Measurements from ENCODE around the gene KLK3.
A peak's percentile ranks its signal among the peaks of the same experiment; 100 is the strongest.

KLK3 gene

DNA sequence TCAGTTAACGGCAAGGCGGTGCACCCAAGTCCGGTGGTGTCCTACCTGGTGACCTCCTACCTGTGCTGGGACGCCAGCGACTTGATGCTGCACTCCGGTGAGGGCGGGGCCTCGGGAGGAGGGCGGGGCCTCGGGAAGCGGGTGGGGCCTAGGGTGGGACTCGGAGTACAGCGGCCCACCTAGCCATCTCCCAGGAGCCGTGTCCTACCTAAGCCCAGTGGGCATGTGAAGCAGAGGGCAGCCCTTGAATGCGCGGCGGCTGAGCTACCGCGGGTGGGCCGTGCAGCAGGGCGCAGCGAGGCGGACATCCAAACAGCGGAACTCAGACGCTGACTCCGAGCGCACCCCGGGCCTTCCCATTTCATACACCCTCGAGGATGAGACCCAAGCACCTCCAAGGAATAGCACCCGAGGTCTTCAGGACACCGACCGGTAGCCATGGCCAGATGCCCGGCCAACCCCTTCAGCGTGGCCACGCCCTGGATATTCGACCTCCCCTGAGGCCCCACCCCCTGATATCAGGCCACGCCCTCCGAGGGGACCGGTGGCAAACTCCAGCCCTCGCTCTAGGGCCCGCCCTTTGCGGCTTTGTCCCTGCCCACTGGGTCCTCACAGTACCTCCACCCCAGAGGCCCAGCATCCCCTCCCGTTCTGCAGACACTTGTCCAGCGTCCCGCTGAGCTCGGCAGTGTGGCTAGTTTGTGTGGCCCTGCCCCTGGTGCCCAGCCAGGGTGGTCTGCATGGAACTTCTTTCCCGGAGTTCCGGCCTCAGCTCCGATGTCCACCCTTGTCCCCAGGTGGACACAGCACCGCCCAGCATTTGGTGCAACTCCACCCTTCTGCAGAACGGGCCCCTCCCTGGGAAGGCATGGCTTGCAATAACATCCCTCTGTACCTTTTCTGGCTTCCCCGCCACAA is 36.5 kb upstream of the KLK3 start:
- peaks cover 98% of the 10 kb centered on the region for H3K27me3 ChIP-seq
- TF ChIP-seq, protein P1, sequence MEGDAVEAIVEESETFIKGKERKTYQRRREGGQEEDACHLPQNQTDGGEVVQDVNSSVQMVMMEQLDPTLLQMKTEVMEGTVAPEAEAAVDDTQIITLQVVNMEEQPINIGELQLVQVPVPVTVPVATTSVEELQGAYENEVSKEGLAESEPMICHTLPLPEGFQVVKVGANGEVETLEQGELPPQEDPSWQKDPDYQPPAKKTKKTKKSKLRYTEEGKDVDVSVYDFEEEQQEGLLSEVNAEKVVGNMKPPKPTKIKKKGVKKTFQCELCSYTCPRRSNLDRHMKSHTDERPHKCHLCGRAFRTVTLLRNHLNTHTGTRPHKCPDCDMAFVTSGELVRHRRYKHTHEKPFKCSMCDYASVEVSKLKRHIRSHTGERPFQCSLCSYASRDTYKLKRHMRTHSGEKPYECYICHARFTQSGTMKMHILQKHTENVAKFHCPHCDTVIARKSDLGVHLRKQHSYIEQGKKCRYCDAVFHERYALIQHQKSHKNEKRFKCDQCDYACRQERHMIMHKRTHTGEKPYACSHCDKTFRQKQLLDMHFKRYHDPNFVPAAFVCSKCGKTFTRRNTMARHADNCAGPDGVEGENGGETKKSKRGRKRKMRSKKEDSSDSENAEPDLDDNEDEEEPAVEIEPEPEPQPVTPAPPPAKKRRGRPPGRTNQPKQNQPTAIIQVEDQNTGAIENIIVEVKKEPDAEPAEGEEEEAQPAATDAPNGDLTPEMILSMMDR (IDR thresholded peaks at IDR 0.05) = no peak

DNA sequence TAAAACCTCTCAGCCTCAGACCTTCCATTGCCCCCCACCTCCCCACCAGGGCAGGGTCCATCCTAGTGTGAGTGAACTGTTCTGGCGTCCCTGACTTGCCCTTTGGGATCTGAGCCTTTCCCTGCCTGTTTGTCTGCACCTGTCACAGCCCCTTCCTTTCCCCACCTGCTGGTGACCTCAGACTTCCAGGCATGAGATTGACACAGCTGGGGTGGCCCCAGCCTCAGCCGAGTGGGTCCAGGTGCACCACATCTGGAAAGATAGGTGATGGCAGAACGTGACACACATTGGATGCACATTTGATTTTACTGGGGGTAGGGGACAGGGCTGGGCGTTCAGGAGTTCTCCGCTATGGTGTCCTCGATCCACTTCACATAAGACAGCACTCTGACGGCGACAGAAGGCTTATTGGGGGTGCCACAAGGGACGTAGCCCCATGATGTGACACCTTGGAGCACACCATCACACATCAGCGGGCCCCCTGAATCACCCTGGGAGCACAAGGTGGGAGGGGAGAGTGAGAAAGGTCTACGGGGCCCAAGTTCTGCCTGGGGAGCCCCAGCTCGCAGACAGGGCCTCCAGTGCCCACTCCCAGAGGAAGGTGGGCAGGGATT is 35.7 kb upstream of the KLK3 start:
- peaks cover 0 to 3% of the 10 kb centered on the region in 2 experiments for H3K4me1 ChIP-seq (ENCODE audit: control insufficient read depth in 1 of 2, insufficient read depth in 1 of 2, low read depth in 1 of 2, low read length in 1 of 2)
- H3K36me3 ChIP-seq = no peaks in the 10 kb centered on the region
- no peaks in the 10 kb centered on the region for H3K9me3 ChIP-seq
- H3K27ac ChIP-seq = no peak overlapping the region
- H3K27me3 ChIP-seq = peaks cover 99% of the 10 kb centered on the region
- H3K4me3 ChIP-seq (ENCODE audit: low read depth in 1 of 2, low read length in 1 of 2) = no peak overlapping the region
- TF ChIP-seq, protein P1 (IDR thresholded peaks at IDR 0.05) = no peak

More for the DNA sequence above, 36.5 kb upstream of the KLK3 start:
- Histone ChIP-seq H3K4me3 (ENCODE audit: low read depth in 1 of 2, low read length in 1 of 2) (peak overlapping the region; percentile 22 to 39), H3K9me3 (no peaks in the 10 kb centered on the region), H3K27ac (no peak overlapping the region), H3K4me1 (ENCODE audit: control insufficient read depth in 1 of 2, insufficient read depth in 1 of 2, low read depth in 1 of 2, low read length in 1 of 2) (peaks cover 0 to 3% of the 10 kb centered on the region in 2 experiments), H3K36me3 (no peaks in the 10 kb centered on the region)

DNA sequence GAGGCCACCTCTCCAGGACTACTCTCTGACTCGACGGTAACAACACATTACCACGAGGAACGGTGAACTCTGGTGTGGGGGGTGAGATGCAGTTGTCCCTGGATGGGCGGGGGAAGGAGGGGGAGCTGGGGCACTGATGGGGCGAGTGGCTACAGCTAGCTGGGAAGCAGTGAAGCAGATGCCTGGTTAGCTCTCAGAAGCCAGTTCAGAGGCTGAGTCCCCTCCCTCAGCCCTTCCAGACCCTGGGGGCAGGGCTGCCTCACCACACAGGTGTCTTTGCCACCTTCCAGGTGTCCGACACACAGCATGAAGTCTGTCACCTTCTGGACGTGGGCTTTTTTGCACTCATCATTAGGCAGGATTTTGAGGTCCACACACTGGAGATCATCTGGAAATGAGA is 35.1 kb upstream of the KLK3 start:
- H3K36me3 ChIP-seq = no peaks in the 10 kb centered on the region
- H3K9me3 ChIP-seq = no peaks in the 10 kb centered on the region
- H3K4me1 ChIP-seq (ENCODE audit: control insufficient read depth in 1 of 2, insufficient read depth in 1 of 2, low read depth in 1 of 2, low read length in 1 of 2) = peaks cover 0 to 3% of the 10 kb centered on the region in 2 experiments
- H3K27me3 ChIP-seq = peaks cover 93% of the 10 kb centered on the region
- TF ChIP-seq, protein P1 (IDR thresholded peaks at IDR 0.05) = no peak
- no peak overlapping the region for H3K27ac ChIP-seq
- no peak overlapping the region for H3K4me3 ChIP-seq (ENCODE audit: low read depth in 1 of 2, low read length in 1 of 2)

DNA sequence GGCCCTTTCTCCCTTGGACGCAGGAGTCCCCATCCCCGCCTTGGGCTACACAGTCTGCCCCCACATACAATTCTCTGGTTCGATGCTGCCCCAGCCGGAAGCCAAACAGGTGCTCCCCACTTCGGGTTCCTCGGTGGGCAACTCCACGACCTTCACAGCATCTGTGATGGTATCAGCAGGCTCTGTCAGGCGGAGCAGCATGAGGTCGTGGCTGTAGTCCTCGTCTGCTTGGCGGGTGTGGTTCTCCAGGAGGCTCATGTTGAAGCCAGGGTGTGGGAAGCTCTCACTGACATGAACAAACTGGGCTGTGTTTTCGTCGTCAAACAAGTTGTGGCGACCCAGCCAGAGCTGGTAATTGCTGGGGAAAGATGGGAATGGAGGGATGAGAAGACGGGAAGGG is 34.6 kb upstream of the KLK3 start:
- Histone ChIP-seq H3K4me1 (ENCODE audit: control insufficient read depth in 1 of 2, insufficient read depth in 1 of 2, low read depth in 1 of 2, low read length in 1 of 2) (peaks cover 0 to 3% of the 10 kb centered on the region in 2 experiments), H3K27me3 (peaks cover 89% of the 10 kb centered on the region), H3K4me3 (ENCODE audit: low read depth in 1 of 2, low read length in 1 of 2) (no peak overlapping the region), H3K9me3 (no peaks in the 10 kb centered on the region), H3K36me3 (no peaks in the 10 kb centered on the region), H3K27ac (no peak overlapping the region)
- TF ChIP-seq, protein P1 (IDR thresholded peaks at IDR 0.05) = no peak

DNA sequence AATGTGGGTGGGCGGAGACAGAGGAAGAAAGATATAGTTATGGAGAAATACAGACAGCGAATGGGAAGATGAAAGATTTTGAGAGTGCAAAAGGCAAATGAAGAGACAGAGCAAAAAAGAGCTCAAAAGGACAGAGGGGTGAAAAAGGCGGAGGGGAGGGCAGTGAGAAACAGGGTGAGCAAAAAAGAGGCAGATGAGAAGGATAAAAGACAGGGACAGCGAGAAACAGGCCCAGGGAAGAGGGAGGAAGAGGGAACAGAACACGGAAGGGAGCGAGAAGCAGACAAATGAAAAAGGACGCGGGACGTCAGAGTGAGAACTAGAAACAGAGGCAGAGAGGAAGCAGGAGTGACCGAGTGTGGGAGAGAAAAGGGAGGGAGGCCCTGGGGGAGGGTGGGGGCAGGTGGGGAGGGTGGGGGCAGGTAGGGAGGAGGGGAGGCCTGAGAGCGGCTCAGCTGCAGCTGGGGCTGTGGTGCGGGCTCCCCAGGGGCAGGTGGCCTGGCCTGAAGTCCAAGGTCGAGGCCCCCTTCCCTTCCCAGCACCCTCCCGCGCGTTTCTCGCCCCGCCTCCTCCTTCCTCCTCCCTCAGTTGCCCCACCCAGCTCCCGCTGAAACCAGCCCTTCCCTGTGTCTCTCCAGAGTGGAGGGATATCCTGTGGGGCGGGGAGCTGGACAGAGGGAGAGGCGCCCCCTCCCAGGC is 34.0 kb upstream of the KLK3 start:
- Histone ChIP-seq H3K27me3 (peaks cover 83% of the 10 kb centered on the region), H3K27ac (no peak overlapping the region), H3K36me3 (no peaks in the 10 kb centered on the region), H3K4me1 (ENCODE audit: control insufficient read depth in 1 of 2, insufficient read depth in 1 of 2, low read depth in 1 of 2, low read length in 1 of 2) (peaks cover 0 to 3% of the 10 kb centered on the region in 2 experiments), H3K9me3 (no peaks in the 10 kb centered on the region), H3K4me3 (ENCODE audit: low read depth in 1 of 2, low read length in 1 of 2) (no peak overlapping the region)
- TF ChIP-seq, protein P1 (IDR thresholded peaks at IDR 0.05) = no peak
